BJ (cell line): ENCODE results near the gene APEH. TPM values are rescaled to one million over a fixed set of nuclear protein-coding genes. Genes with fewer than 3 reads are reported as not detected.
A peak's percentile ranks its signal among the peaks of the same experiment; 100 is the strongest.

Source experiments
- CTCF ChIA-PET: fragments of 350-600 bp; formaldehyde crosslinking; extraction: SDS; loops from one replicate; lab custom pipeline; 2021; ENCODE audit warnings: antibody characterized with exemption, inconsistent platforms; lab: Yijun Ruan, JAX
- POLR2A ChIA-PET: fragments of 300-600 bp; sonication (Branson Sonifier 250); formaldehyde crosslinking; extraction: SDS; loops from one replicate; lab custom pipeline; 2021; ENCODE audit warnings: antibody characterized with exemption; lab: Charles Lee
- DNase-seq: peaks from one replicate; pipeline ENCODE4 v3.0.0-alpha.2; 2011; ENCODE audit warnings: low read depth
- H3K27me3 ChIP-seq: 2 replicates; pipeline ENCODE4 v1.6.0; 2011; ENCODE audit warnings: low read length; ENCODE audit not compliant: control insufficient read depth, insufficient read depth
- H3K36me3 ChIP-seq: 2 replicates; pipeline ENCODE4 v1.5.1; 2011; ENCODE audit warnings: low read length; ENCODE audit not compliant: control insufficient read depth, insufficient read depth
- H3K4me3 ChIP-seq: 2 replicates; pipeline ENCODE4 v1.5.1; 2011; ENCODE audit warnings: low read depth, mild to moderate bottlenecking, control low read depth, low read length
- polyA plus RNA-seq: library from polyadenylated mRNA; depleted of rRNA; stranded (reverse); fragments of >200 nt; gene quantifications from 2 replicates; pipeline ENCODE4 v1.2.3, GENCODE V29; 2011
- TF ChIP-seq, protein P1 (sequence below): IDR thresholded peaks from 2 replicates; pipeline ENCODE4 v1.5.1; 2011; ENCODE audit warnings: low read depth, mild to moderate bottlenecking, control low read depth, inconsistent platforms, low read length, moderate library complexity; ENCODE audit not compliant: insufficient read depth

The APEH gene
- polyA plus RNA-seq, 1 experiment: 165 TPM

DNA sequence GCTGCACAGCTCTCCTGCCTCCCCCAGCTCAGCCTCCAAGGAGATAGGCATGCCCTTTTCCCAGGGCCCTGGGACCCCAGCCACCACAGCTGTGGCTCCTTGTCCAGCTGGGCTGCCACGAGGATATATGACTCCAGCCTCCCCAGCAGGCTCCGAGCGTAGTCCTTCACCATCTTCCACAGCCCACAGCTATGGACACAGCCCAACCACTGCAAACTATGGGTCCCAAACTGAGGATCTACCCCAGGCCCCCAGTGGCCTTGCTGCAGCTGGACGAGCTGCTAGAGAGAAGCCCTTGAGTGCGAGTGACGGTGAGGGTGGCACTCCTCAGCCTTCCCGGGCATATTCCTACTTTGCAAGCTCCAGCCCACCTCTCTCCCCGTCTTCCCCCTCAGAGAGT, 20.5 kb upstream of the APEH start:
- Histone ChIP-seq H3K4me3 (no peak overlapping the region), H3K36me3 (no peaks in the 10 kb centered on the region), H3K27me3 (peaks cover 4% of the 10 kb centered on the region; the same call in 1 of the 2 replicates)
- TF ChIP-seq, protein P1, sequence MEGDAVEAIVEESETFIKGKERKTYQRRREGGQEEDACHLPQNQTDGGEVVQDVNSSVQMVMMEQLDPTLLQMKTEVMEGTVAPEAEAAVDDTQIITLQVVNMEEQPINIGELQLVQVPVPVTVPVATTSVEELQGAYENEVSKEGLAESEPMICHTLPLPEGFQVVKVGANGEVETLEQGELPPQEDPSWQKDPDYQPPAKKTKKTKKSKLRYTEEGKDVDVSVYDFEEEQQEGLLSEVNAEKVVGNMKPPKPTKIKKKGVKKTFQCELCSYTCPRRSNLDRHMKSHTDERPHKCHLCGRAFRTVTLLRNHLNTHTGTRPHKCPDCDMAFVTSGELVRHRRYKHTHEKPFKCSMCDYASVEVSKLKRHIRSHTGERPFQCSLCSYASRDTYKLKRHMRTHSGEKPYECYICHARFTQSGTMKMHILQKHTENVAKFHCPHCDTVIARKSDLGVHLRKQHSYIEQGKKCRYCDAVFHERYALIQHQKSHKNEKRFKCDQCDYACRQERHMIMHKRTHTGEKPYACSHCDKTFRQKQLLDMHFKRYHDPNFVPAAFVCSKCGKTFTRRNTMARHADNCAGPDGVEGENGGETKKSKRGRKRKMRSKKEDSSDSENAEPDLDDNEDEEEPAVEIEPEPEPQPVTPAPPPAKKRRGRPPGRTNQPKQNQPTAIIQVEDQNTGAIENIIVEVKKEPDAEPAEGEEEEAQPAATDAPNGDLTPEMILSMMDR: no peak
- no peak for DNase-seq
- POLR2A ChIA-PET: no interaction called here
- CTCF ChIA-PET: no interaction called here

- POLR2A ChIA-PET: no interaction called here
- Histone ChIP-seq H3K36me3 (no peaks in the 10 kb centered on the region), H3K27me3 (peaks cover 4% of the 10 kb centered on the region; the same call in 1 of the 2 replicates), H3K4me3 (no peak overlapping the region)
- CTCF ChIA-PET: no interaction called here
- DNase-seq: no peak
- TF ChIP-seq, protein P1: no peak
These were observed 19.9 kb upstream of the APEH start for GRCh38 chr3:49654176-49654825.

- POLR2A ChIA-PET: no interaction called here
- no peak overlapping the region for H3K4me3 ChIP-seq
- CTCF ChIA-PET: no interaction called here
These were observed 19.1 kb upstream of the APEH start for GRCh38 chr3:49654955-49655556.

DNA sequence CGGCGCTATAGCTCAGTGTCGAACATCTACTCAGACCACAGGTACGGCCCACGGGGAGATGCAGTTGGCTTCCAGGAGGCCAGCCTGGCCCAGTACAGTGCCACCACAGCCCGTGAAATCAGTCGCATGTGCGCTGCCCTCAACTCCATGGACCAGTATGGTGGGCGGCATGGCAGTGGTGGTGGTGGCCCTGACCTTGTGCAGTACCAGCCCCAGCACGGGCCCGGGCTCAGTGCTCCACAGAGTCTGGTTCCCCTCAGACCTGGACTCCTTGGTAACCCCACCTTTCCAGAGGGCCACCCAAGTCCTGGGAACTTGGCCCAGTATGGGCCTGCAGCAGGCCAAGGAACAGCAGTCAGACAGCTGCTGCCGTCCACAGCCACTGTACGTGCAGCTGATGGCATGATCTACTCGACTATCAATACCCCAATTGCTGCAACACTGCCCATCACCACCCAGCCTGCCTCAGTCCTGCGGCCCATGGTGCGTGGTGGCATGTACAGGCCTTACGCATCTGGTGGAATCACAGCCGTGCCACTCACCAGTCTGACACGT, 18.3 kb upstream of the APEH start:
- ChIA-PET POLR2A (no interaction called here), CTCF (interaction anchor here (3.1 kb wide), 1 partner anchor 116 kb away, joined by 10 read pairs; no protein-coding TSS in a partner anchor)
- Histone ChIP-seq H3K27me3 (peaks cover 4% of the 10 kb centered on the region; the same call in 1 of the 2 replicates), H3K36me3 (no peaks in the 10 kb centered on the region), H3K4me3 (no peak overlapping the region)
- DNase-seq: no peak
- TF ChIP-seq, protein P1: no peak

More at GRCh38 chr3:49654955-49655556, 19.1 kb upstream of the APEH start:
- DNase-seq: no peak
- Histone ChIP-seq H3K36me3 (no peaks in the 10 kb centered on the region), H3K27me3 (peaks cover 4% of the 10 kb centered on the region; the same call in 1 of the 2 replicates)
- TF ChIP-seq, protein P1: no peak

DNA sequence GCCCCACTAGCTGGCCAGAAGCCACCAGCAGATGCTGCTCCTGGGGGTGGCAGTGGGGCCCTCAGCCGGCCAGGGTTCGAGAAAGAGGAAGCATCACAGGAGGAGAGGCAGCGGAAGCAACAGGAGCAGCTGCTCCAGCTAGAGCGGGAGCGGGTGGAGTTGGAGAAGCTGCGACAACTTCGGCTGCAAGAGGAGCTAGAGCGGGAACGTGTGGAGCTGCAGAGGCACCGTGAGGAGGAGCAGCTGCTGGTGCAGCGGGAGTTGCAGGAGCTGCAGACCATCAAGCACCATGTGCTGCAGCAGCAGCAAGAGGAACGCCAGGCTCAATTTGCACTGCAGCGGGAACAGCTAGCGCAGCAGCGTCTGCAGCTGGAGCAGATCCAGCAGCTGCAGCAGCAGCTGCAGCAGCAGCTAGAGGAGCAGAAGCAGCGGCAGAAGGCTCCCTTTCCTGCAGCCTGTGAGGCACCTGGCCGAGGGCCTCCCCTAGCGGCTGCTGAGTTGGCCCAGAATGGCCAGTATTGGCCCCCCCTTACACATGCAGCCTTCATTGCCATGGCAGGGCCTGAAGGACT, 17.5 kb upstream of the APEH start:
- DNase-seq: no peak
- CTCF ChIA-PET: interaction anchor here (3.1 kb wide), 1 partner anchor 117 kb away, joined by 10 read pairs; no protein-coding TSS in a partner anchor
- H3K27me3 ChIP-seq: peaks cover 4% of the 10 kb centered on the region; the same call in 1 of the 2 replicates

More for the DNA sequence above, 17.5 kb upstream of the APEH start:
- POLR2A ChIA-PET: no interaction called here
- Histone ChIP-seq H3K36me3 (no peaks in the 10 kb centered on the region), H3K4me3 (no peak overlapping the region)
- TF ChIP-seq, protein P1: 0 out of 2 replicates have a peak, but pooled peaks have one; percentile 23
